ENCODE results near the gene CDKAL1.

CDKAL1 gene

GRCh38 chr6:20700375-20700774 is 166.1 kb downstream of the CDKAL1 start:
- no peaks in the 10 kb centered on the region for H3K9me3 ChIP-seq (ENCODE audit: control insufficient read depth, insufficient read depth, low read length)
- no peak overlapping the region for H3K9ac ChIP-seq (ENCODE audit: low read depth, low read length)
- H3K36me3 ChIP-seq (ENCODE audit: insufficient read depth, low read length), result no peaks in the 10 kb centered on the region
- peaks cover 21% of the 10 kb centered on the region; the same call in 1 of the 2 replicates for H3K4me1 ChIP-seq (ENCODE audit: insufficient read depth, low read length)

- no peak overlapping the region for H3K9ac ChIP-seq (ENCODE audit: low read depth, low read length)
- H3K4me1 ChIP-seq (ENCODE audit: insufficient read depth, low read length), result peaks cover 15% of the 10 kb centered on the region; the same call in 1 of the 2 replicates
- no peaks in the 10 kb centered on the region for H3K9me3 ChIP-seq (ENCODE audit: control insufficient read depth, insufficient read depth, low read length)
- no peaks in the 10 kb centered on the region for H3K36me3 ChIP-seq (ENCODE audit: insufficient read depth, low read length)
These were observed 168.1 kb downstream of the CDKAL1 start for GRCh38 chr6:20702366-20702765.

- H3K9me3 ChIP-seq (ENCODE audit: control insufficient read depth, insufficient read depth, low read length), result no peaks in the 10 kb centered on the region
- H3K36me3 ChIP-seq (ENCODE audit: insufficient read depth, low read length), result no peaks in the 10 kb centered on the region
- peaks cover 15% of the 10 kb centered on the region; the same call in 1 of the 2 replicates for H3K4me1 ChIP-seq (ENCODE audit: insufficient read depth, low read length)
- H3K9ac ChIP-seq (ENCODE audit: low read depth, low read length), result no peak overlapping the region
These were observed 168.8 kb downstream of the CDKAL1 start for GRCh38 chr6:20703049-20703448.

DNA sequence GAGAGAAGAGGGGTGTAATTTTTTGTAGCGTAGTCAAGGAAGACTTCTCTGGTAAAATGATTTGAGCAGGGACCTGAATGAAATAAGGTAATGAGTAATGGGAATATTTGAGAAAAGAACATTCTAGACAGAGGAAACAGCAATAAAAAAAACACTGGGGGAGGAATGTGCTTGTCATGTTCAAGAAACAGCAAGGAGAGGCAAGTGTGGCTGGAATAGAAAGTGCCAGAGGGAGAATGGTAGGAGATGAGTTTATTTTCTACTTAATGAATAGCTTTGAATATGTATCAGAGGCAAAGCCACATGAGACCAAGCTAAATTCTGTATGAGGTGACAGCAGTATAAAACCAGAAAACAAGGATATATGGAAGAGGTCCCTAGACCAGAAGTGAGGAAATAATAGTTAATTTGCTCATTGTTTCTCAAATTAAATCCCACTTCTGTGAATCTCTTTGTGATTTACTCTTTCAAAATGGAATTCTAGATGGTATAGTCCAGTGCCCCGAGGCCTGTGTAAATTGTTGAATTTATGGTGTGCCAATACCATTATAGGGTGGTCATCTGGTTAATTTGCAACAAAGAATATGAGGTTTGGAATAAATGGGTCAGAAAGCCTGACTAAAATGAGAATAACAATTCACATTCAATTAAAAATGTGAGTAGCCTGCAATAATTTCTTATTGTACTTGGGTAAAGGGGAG is 170.2 kb downstream of the CDKAL1 start:
- no peaks in the 10 kb centered on the region for H3K9me3 ChIP-seq (ENCODE audit: control insufficient read depth, insufficient read depth, low read length)
- H3K9ac ChIP-seq (ENCODE audit: low read depth, low read length), result no peak overlapping the region; the same call in 1 of the 2 replicates
- H3K36me3 ChIP-seq (ENCODE audit: insufficient read depth, low read length), result no peaks in the 10 kb centered on the region
- peaks cover 13% of the 10 kb centered on the region; the same call in 1 of the 2 replicates for H3K4me1 ChIP-seq (ENCODE audit: insufficient read depth, low read length)

DNA sequence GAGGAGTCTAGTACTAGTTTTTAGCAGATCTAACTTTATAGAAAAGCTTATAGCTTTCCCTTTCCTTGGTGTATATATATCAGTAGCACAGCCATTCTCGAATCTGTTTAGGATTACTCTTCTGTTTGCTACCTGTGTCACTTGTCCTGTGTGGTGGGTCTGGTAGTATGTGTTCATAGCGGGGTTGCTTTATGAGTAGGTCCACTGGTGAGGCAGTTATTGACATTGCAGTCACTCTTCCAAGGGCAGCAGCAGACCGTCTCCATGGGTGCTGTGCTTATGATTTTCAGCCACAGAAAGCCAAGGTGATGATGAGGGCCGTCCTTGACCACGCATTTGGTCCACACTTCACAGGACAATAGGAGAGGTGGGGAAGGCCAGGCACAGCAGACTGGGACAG is 171.5 kb downstream of the CDKAL1 start:
- no peaks in the 10 kb centered on the region for H3K36me3 ChIP-seq (ENCODE audit: insufficient read depth, low read length)
- H3K9me3 ChIP-seq (ENCODE audit: control insufficient read depth, insufficient read depth, low read length), result no peaks in the 10 kb centered on the region
- peaks cover 11% of the 10 kb centered on the region; the same call in 1 of the 2 replicates for H3K4me1 ChIP-seq (ENCODE audit: insufficient read depth, low read length)
- no peak overlapping the region for H3K9ac ChIP-seq (ENCODE audit: low read depth, low read length)

DNA sequence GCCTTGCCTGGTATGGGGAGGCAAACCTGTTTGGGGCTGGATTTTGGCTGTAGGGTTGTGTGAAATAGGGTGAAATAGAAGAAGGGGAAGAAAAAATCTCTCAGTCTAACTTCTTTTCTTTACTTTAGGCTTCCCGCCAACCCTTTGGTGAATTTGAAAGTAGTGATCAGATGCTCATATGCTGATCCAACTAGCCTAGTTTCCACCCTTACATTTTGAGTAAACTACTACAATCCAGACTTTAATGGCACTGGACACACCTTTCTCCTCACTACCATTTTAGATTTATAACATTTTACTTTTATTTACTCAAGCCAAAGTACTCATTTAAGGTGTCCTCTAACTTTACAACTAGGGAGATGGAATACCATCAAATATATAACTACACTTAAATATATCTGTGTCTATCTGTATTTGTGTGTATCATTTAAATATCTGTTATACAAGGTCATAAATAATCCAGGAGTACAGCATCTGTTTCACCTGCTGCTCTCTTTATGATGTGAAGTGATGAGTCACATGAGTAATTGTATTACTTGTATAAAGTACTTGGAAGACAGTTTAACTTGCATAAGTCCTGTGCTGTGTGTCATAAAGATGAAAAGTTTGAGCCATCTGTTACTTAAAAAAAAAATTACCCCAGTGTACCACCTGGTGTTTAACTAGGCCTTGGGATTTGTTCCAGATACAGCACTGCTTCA is 172.1 kb downstream of the CDKAL1 start:
- Histone ChIP-seq H3K9ac (ENCODE audit: low read depth, low read length) (no peak overlapping the region), H3K9me3 (ENCODE audit: control insufficient read depth, insufficient read depth, low read length) (no peaks in the 10 kb centered on the region), H3K36me3 (ENCODE audit: insufficient read depth, low read length) (no peaks in the 10 kb centered on the region), H3K4me1 (ENCODE audit: insufficient read depth, low read length) (peaks cover 7% of the 10 kb centered on the region; the same call in 1 of the 2 replicates)

DNA sequence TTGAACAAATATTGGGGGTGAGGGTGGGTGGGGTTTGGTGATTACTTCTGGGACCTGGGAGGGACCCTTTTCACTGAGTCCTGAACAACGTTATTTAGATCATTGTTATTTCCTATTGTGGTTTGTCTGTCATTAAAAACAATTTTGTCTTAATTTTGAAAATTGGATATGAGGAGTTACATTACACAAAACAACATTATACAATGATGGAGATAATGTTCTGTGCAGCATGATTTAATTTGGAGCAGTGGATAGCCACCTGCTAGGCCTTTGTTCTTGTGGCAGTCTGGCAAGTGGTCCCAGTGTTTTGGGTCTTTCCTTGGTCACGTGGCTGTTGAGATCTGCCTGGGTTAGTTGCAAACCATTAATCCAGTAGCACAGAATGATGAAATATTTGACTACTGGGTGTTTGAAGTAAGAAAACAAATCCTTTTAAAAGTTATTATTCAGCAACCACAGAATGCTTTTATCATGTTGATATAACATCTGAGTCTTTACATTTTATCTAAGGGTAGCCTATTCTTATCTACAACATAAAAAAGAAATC is 172.8 kb downstream of the CDKAL1 start:
- Histone ChIP-seq H3K9ac (ENCODE audit: low read depth, low read length) (no peak overlapping the region), H3K36me3 (ENCODE audit: insufficient read depth, low read length) (no peaks in the 10 kb centered on the region), H3K4me1 (ENCODE audit: insufficient read depth, low read length) (peaks cover 7% of the 10 kb centered on the region; the same call in 1 of the 2 replicates), H3K9me3 (ENCODE audit: control insufficient read depth, insufficient read depth, low read length) (no peaks in the 10 kb centered on the region)

- H3K9me3 ChIP-seq (ENCODE audit: control insufficient read depth, insufficient read depth, low read length), result no peaks in the 10 kb centered on the region
- no peak overlapping the region for H3K9ac ChIP-seq (ENCODE audit: low read depth, low read length)
- H3K4me1 ChIP-seq (ENCODE audit: insufficient read depth, low read length), result peaks cover 7% of the 10 kb centered on the region; the same call in 1 of the 2 replicates
- H3K36me3 ChIP-seq (ENCODE audit: insufficient read depth, low read length), result no peaks in the 10 kb centered on the region
These were observed 173.6 kb downstream of the CDKAL1 start for GRCh38 chr6:20707870-20708269.

GRCh38 chr6:20708367-20709124 is 174.3 kb downstream of the CDKAL1 start:
- Histone ChIP-seq H3K9me3 (ENCODE audit: control insufficient read depth, insufficient read depth, low read length) (no peaks in the 10 kb centered on the region), H3K36me3 (ENCODE audit: insufficient read depth, low read length) (no peaks in the 10 kb centered on the region), H3K4me1 (ENCODE audit: insufficient read depth, low read length) (peaks cover 7% of the 10 kb centered on the region; the same call in 1 of the 2 replicates), H3K9ac (ENCODE audit: low read depth, low read length) (no peak overlapping the region)

DNA sequence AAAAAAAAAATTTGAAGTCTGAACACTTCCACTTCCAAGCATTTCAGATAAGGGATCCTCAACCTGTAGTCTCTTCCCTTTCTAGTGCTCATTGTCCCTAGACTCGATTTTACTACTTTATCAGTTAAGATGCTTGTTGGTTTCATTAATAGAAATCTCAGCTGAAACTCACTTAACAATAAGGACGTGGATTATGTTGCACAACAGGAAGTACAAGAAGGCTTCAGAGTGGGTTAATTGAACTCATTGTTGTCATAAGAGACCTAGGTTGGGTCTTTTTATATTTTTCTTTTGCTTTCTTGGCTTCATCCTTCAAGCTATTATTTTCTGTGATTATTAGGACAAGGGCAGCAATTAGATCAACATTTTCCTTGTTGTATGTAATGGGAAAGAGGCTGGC is 175.2 kb downstream of the CDKAL1 start:
- no peaks in the 10 kb centered on the region for H3K36me3 ChIP-seq (ENCODE audit: insufficient read depth, low read length)
- H3K9ac ChIP-seq (ENCODE audit: low read depth, low read length), result no peak overlapping the region
- H3K9me3 ChIP-seq (ENCODE audit: control insufficient read depth, insufficient read depth, low read length), result no peaks in the 10 kb centered on the region
- H3K4me1 ChIP-seq (ENCODE audit: insufficient read depth, low read length), result peaks cover 3% of the 10 kb centered on the region; the same call in 1 of the 2 replicates

- H3K4me1 ChIP-seq (ENCODE audit: insufficient read depth, low read length), result no peaks in the 10 kb centered on the region
- no peak overlapping the region for H3K9ac ChIP-seq (ENCODE audit: low read depth, low read length)
- no peaks in the 10 kb centered on the region for H3K36me3 ChIP-seq (ENCODE audit: insufficient read depth, low read length)
- no peaks in the 10 kb centered on the region for H3K9me3 ChIP-seq (ENCODE audit: control insufficient read depth, insufficient read depth, low read length)
These were observed 176.1 kb downstream of the CDKAL1 start for GRCh38 chr6:20710341-20710740.

DNA sequence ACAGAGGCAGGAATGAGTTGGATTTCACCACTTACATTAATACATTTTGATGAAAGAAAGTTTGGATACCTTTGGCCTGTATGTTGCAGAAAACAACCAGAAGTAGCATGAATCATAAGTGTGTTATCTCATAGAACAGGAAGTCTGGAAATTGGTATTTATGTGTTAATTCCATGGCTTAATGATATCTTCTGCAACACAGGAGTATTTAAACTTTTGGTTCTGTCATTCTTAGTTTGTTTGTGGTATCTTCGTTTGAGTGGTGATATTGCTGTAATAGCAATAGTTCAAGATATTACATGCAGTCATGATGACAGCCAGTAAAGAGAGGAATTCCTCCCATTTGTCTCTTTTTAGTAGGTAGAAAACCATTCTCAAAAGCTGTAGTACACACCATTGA is 177.3 kb downstream of the CDKAL1 start:
- Histone ChIP-seq H3K4me1 (ENCODE audit: insufficient read depth, low read length) (no peaks in the 10 kb centered on the region), H3K9me3 (ENCODE audit: control insufficient read depth, insufficient read depth, low read length) (no peaks in the 10 kb centered on the region), H3K9ac (ENCODE audit: low read depth, low read length) (no peak overlapping the region)

DNA sequence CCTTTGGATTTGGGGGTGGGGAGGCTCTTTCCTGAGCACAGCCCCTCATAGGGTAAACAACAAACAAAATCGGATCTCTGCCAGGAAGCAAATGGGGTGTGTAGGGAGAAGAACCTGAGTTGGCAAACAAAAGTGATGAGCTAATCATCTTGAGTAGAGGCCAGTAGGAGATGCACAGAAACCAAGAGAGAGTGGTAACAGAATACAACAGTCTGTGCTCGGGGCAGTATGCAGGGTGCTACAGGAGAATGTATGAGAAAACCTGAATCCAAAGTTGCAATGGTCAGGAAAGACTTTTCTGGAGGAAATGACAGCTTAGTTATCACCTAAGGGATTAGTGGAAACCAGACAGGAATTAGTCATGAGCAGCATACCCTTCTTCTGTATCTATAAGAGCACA is 177.8 kb downstream of the CDKAL1 start:
- no peaks in the 10 kb centered on the region for H3K4me1 ChIP-seq (ENCODE audit: insufficient read depth, low read length)

More for the DNA sequence above, 177.3 kb downstream of the CDKAL1 start:
- no peaks in the 10 kb centered on the region for H3K36me3 ChIP-seq (ENCODE audit: insufficient read depth, low read length)

GRCh38 chr6:20715135-20715806 is 181.0 kb downstream of the CDKAL1 start:
- H3K36me3 ChIP-seq (ENCODE audit: insufficient read depth, low read length), result no peaks in the 10 kb centered on the region
- no peaks in the 10 kb centered on the region for H3K9me3 ChIP-seq (ENCODE audit: control insufficient read depth, insufficient read depth, low read length)
- H3K9ac ChIP-seq (ENCODE audit: low read depth, low read length), result no peak overlapping the region
- H3K4me1 ChIP-seq (ENCODE audit: insufficient read depth, low read length), result no peaks in the 10 kb centered on the region

More for the DNA sequence above, 177.8 kb downstream of the CDKAL1 start:
- no peaks in the 10 kb centered on the region for H3K36me3 ChIP-seq (ENCODE audit: insufficient read depth, low read length)
- no peaks in the 10 kb centered on the region for H3K9me3 ChIP-seq (ENCODE audit: control insufficient read depth, insufficient read depth, low read length)
- no peak overlapping the region for H3K9ac ChIP-seq (ENCODE audit: low read depth, low read length)
